GM18868 (cell line): ENCODE data around the gene CHORDC1.
"Not testable (repeated sequence)": the region's sequence is repeated elsewhere in the genome, so short reads cannot be mapped to it uniquely, and the experiment has no call there.

Experiments used
- ATAC-seq: cut with Tn5 transposase; IDR thresholded peaks from one replicate; pipeline ENCODE4 v1.9.1; 2021; ENCODE audit warnings: mild to moderate bottlenecking, moderate library complexity; ENCODE audit not compliant: unreplicated experiment

CHORDC1 gene

GRCh38 chr11:90222459-90223247 lies at the start of gene CHORDC1:
TSS of gene CHORDC1 (minus strand) at chr11:90223049. CDS start at chr11:90222954, 95 bp downstream.
- ATAC-seq: peak; percentile 87

GRCh38 chr11:90257158-90257525 lies 34.3 kb upstream of the CHORDC1 start:
- no peak for ATAC-seq

GRCh38 chr11:90256404-90257157 lies 33.7 kb upstream of the CHORDC1 start:
- no peak for ATAC-seq

GRCh38 chr11:90254065-90254464 lies 31.2 kb upstream of the CHORDC1 start:
- no peak for ATAC-seq

- peak; percentile 35 for ATAC-seq
Measured at GRCh38 chr11:90252053-90252452, 29.2 kb upstream of the CHORDC1 start.

- ATAC-seq: peak; percentile 44
Measured at GRCh38 chr11:90251599-90251998, 28.8 kb upstream of the CHORDC1 start.

GRCh38 chr11:90250970-90251369 lies 28.1 kb upstream of the CHORDC1 start:
- ATAC-seq: peak; percentile 69

GRCh38 chr11:90246468-90246867 lies 23.6 kb upstream of the CHORDC1 start:
- ATAC-seq: no peak

- ATAC-seq: no peak
Measured at GRCh38 chr11:90243534-90243933, 20.7 kb upstream of the CHORDC1 start.

- no peak for ATAC-seq
Measured at GRCh38 chr11:90242894-90243416, 20.1 kb upstream of the CHORDC1 start.

- ATAC-seq: no peak
Measured at GRCh38 chr11:90241414-90241813, 18.6 kb upstream of the CHORDC1 start.

- not testable (repeated sequence) for ATAC-seq
Measured at GRCh38 chr11:90239967-90240636, 17.3 kb upstream of the CHORDC1 start.

GRCh38 chr11:90237004-90237403 lies 14.2 kb upstream of the CHORDC1 start:
- no peak for ATAC-seq

GRCh38 chr11:90235526-90235925 lies 12.7 kb upstream of the CHORDC1 start:
- ATAC-seq: no peak

- no peak for ATAC-seq
Measured at GRCh38 chr11:90234977-90235376, 12.1 kb upstream of the CHORDC1 start.

- ATAC-seq: no peak
Measured at GRCh38 chr11:90229791-90230190, 6.9 kb upstream of the CHORDC1 start.

GRCh38 chr11:90228056-90228455 lies 5.2 kb upstream of the CHORDC1 start:
- ATAC-seq: no peak

- ATAC-seq: peak; percentile 51
Measured at GRCh38 chr11:90223248-90223585, 368 bp upstream of the CHORDC1 start.

GRCh38 chr11:90221803-90222458 lies 918 bp downstream of the CHORDC1 start:
- ATAC-seq: no peak

GRCh38 chr11:90220391-90220790 lies 2.5 kb downstream of the CHORDC1 start:
- ATAC-seq: peak; percentile 17

GRCh38 chr11:90219438-90219837 lies 3.4 kb downstream of the CHORDC1 start:
- ATAC-seq: no peak
